Measurements from ENCODE around the gene CEP85L.

Gene CEP85L

DNA sequence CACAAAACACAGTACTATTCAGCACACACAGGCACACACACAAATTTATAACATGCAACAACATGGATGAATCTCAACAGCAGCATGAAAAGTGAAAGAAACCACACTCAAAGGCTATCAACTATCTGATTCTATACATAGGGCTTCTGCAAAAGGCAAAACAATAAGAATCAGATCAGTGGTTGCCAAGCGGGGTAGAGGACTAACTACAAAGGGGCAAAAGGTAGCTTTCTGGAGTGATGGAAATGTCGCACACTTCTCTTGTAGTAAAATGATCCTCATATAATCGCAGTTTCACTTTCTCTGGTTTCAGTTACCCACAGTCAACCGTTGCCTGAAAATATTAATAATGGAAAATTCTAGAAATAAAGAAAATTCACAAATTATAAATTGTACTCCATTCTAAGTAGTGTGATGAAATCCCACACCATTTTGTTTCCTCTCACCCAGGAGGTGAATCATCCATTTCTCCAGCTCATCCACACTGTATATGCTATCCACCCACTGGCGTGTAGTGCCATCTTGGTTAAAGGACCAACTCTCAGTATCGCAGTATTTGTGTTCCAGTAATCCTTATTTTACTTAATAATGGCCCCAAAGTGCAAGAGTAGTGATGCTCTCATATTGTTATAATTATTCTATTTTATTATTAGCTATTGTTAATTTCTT, 116.1 kb downstream of the CEP85L start:
- DNase-seq, result no peak

DNA sequence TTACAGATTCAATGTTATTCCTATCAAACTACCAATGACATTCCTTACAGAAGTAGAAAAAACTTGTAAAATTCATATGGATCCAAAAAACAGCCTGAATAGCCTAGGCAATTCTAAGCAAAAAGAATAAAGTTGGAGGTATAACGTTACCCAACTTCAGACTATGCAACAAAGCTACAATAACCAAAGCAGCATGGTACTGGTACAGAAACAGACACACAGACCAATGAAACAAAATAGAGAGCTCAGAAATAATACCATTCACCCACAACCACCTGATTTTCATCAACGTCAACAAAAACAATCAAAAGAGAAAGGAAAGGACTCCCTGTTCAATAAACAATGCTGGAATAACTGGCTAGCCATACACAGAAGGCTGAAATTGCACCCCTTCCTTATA, 120.4 kb downstream of the CEP85L start:
- DNase-seq, result no peak

DNA sequence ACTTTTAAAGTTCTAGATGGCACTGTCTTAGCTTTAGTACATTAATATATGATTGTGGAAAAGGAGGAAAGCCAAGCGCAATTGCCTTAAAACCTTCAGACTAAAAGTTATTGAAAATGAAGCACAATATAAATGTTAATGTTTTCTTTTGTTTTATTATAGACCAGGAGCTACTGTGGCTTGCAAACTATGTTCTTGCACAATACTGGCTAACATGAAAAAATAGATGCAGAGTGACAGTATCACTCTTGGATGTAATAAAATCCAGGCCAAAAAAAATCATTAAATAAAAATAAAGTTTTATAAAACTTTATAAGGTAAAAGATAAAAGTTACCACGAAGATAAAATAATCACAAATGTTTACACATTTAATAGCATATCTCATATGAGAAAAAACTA, 121.6 kb downstream of the CEP85L start:
- DNase-seq, result no peak

DNA sequence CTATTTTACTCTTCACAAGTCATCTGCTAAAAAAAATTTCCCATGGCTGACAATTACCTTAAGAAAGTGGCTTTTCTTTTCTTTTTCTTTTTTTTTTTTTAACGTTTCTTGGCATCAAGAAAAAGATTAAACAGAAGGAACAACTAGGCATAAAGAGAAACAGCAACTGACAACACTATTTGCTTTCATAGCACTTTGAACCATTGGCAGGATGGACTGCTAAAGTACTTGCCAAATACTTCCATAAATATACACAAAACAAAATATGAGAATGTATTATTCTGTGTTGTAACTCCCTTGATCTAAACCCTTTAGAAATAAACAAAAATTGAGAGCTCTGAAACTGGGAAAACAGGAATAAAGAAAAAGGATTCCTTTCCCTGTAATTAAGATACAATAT, 123.3 kb downstream of the CEP85L start:
- no peak for DNase-seq

DNA sequence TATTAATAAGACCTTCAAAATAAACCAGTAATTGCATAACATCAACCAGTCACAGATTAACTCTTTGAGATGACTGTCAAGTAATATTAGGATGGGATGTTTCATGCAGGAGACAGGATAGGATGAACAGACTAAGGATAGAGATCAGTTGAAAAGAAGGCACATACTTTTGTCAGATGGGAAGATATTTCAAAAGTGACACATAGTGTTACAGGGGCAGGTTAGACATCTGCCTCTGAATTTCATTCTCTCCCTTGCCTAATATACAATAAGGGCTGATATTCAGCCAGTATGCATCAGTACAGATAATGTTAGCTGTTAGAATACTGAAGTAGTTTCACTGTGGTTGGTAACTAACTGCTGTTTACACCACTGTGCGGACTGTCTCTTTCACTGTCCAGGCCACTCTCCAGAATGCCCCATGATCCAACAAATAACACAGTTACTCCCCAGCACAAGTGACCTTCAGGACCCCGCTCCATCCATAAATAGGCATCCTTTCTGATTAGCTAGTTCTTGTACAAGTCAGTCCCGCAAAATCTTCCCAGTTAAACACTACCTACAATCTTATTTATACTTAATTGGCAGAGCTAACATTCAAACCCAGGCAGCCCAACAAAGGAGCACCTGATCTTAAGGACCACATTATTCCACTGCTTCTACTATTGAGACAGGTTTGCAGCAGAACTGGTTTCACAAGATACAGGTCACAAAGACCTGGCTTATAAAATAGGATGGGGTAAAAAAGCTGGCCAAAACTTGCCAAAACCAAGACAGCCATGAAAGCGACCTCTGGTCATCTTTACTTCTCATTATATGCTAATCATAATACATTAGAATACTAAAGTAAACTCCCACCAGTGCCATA, 125.2 kb downstream of the CEP85L start:
- DNase-seq, result no peak

DNA sequence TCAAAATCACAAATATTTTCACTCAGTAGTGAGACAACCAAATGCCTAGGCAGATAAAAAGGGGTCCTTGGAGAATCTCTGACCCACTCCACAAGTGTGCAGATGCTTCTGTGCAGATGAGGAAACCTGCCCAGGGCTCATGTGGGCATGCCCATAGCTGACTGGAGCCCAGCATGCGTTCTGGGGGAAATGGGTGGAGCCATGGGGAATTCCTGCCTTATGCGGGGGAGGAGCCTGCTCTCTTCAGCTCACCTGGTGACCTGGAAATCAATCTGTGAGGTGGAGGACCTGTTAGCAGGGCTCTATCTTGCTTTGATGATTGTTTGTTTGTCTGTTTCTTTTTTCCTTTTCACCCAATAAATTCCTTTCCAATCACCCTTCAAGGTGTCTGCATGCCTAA, 126.7 kb downstream of the CEP85L start:
- no peak for DNase-seq

DNA sequence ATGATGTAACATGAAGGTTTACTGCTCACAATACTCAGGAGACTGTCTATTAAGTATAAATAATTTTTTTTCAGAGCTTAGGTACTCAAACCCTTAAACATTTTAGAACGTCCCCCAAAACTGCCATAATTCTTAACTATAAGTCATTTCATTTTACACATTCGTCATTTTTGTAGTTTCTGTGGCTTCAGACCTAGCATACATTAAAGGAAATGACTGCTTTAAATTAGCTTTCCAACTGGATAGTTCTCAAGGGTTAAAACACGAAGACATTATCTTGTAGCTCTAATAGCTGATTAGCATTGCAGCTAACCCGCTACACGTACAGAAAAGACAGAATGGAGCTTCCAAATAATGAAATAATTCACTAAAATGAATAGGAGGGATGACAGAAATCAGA, 128.2 kb downstream of the CEP85L start:
- no peak for DNase-seq

DNA sequence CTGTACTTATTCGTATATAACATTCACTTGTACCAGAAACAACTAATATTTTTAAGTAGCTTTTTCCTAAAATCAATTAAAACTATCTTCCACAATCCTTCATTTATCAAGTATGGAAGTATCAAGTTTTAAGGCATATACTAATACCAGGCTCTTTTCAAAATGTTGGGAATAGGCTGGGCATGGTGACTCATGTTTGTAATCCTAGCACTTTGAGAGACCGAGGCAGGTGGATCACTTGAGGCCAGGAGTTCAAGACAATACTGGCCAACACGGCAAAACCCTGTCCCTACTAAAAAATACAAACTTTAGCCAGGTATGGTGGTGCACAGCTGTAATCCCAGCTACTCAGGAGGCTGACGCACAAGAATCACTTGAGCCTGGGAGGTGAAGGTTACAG, 129.0 kb downstream of the CEP85L start:
- DNase-seq, result no peak

DNA sequence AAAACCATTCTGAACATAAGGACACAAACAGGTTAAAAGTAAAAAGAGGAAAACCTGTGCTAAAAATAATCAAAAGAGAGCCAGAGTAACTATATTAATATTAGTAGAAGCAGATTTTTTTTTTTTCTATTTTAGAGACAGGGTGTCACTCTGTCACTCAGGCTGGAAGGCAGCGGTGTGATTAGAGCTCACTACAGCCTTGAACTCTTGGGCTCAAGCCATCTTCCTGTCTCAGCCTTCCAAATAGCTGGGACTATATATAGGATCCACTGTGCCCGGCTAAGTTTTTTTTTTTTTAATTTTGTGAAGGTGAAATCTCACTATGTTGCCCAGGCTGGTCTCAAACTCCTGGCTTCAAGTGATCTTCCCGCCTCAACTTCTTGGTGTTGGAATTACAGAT, 136.7 kb downstream of the CEP85L start:
- no peak for DNase-seq

DNA sequence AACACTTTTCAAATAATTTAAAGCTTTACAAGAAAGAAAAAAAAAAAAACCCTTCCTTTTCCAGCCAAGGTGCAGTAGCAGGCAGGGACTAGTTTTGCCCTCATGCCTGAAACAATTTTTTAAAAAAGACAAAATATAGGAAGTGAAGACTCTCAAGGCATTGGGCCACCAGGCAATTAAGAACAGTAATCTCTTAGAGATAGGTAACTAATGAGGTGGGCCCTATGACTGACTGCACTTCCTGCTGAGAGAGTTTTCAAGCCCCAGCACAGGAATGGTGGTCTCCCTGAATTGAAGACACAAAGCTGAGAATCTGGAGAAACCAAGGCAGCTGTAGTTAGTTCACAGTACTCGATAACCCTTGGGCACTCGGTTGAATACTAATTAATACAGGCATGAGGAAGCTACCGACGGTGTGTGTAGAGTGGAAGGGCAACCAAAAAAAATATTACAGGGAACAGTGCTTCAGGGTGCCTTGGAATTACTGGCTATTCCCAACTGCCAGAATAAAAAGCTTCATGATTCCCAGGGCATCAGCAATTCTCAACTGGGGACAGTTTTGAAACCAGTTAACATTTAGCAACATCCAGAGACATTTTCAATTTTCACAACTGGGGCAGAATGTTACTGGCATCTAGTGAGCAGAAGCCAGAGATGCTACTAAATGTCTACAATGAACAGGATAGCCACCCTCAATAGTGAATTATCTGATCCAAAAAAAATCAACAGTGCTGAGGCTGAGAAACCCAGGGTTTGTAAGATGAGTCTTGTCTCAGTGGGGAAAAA, 139.3 kb downstream of the CEP85L start:
- no peak for DNase-seq

DNA sequence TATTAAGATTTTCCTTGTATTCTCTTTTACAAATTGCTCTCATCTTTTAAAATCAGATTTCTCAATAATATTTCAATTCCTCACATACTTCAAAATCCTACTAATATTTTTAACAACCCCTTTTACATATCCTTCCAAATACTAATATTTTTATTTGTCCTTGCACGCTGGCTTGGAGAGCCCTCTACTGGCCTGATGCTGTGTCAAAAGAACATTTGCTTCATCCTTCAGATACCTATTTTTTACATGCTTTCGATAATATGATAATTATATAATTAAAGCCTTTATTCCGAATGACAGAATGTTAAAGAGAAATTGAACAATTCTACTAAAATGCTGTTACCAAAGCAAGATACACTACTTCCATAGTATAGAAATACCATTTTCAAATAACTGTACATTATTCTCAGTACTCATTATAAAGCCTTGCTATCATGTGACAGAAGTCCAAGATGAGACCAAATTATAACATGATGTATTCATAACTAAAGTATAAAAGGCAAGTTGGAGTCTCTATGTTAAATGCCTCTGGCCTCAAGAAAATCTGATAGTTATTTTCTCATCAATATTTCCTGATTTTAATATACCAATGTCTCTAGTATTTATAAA, 142.3 kb downstream of the CEP85L start:
- peak; percentile 6 for DNase-seq

DNA sequence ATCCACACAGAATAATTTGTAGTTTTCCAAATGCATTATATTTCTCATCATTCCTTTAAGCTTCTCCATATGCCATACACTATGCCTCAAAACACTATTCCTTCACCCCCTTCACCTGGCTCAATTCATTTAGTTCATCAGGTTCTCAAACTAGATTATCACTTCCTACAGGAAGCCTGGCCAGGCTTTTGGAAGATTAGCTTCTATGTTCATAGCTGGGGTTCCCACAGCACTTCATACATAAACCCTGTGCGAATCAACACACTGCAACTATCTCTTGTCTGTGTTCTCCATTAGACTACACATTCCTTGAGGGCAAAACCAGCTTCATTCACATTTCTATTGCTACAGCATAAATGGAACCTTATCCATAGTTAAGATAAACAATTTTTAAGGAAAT, 143.8 kb downstream of the CEP85L start:
- DNase-seq, result no peak

DNA sequence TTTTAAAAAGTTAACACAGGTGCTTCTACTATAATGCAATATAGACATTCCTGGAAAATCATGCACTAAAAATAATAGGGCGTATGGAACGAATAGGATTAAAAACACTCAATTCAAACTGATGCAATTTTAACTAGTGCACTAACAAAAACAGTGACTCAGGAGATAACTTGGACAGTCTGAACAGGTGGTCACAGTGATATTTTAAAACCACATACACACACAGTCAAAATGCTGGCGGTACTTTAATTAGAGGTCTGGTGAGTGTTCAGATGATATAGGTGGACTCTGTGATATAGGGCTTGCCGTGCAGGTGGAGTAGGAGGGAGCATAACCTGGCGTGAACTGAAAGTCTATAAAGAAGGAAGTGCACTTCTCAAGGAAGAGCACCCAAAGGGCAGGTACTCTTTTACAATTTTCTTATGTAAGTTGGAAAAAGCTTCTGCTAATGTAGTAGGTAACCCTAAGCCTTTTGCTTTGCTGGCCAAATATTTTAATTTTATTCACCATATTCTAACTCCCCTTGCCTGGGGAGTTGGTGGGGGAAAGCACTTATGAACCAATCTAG, 145.2 kb downstream of the CEP85L start:
- DNase-seq, result no peak

DNA sequence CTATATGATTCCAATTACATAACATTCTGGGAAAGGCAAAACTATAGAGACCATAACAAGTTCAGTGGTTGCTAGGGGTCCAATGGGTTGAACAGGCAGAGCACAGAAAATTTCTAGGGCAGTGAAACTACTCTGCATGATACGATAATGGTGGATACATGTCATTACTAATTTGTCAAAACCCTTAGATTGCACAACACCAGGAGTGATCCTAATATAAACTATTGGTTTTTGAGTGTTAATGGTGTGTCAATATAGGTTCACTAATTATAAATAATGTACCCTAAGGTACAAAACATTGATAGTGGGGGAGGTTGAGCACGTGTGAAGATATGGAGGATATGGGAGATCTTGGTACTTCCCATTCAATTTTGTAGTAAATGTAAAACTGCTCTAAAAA, 145.7 kb downstream of the CEP85L start:
- DNase-seq, result no peak

DNA sequence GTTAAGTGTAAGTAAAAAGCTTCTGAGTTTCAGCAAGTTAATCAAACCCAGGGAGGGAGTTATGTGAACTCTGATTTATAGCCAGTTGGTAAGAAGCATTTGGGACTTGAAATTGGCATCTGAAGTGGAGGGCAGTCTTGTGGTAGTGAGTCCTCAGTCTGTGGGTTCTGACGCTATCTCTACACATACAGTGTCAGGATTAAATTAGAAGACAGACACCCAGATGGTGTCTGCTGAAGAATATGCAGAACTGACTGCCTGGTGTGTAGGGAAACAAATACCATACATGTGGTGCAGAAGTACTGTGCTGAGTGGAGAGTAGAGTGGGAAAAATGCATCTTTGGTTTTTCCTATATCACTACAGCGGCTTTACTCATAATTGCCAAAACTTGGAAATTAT, 146.8 kb downstream of the CEP85L start:
- no peak for DNase-seq

DNA sequence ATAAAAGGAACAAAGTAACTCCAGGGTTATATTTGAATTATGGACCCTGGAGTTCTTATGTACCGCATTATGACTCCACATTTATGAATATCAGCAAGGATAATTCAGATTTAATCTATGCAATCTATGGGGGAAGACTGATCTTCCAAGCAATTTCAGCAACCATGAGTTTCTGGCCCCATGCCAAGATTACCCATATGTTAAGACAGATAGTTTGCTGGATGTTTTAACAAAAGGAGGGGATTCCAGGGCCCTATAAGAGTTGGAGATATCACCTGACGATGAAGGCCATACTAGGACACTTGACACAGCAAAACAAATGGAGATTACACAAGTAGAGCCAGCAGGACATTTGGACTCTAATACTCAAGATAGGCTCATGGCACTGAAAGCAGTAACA, 149.2 kb downstream of the CEP85L start:
- no peak for DNase-seq

DNA sequence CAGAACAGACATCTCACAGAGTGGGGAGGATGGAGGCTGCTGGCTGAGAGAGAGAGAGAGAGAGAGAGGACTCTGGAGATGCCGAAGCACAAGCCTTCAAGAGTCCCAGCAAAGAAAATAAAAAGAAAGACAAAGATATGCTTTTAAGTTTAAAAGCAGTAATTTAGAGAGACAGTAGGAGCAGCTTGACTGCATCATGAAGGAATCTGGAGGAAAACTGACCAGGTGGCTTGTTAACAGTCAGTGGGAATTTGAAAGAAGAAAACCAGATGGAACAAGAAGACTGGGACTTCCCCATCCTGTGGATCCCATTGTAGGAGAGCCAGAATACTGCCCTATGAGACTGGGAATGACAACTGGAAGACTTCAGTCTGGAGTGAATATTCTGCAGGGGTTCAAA, 149.6 kb downstream of the CEP85L start:
- DNase-seq, result no peak

DNA sequence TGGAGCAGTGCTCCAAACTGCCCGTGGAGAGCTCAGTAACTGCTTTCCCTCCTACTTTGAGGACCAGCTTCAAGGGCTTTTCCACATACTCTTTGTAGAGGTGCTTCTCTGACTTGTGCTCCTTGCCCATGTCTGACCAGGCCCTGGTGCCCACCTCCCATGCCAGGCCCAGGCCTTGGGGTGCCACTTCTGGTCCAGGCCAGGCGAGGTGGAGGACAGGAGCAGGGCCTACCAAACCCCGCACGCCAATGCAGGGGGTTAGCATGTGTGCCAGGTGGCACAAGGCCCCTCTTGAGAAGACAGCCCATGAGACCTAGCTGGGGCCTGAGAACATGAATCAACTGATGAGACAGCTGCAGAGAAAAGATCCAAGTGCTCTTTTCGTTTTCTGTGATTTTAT, 150.3 kb downstream of the CEP85L start:
- no peak for DNase-seq

DNA sequence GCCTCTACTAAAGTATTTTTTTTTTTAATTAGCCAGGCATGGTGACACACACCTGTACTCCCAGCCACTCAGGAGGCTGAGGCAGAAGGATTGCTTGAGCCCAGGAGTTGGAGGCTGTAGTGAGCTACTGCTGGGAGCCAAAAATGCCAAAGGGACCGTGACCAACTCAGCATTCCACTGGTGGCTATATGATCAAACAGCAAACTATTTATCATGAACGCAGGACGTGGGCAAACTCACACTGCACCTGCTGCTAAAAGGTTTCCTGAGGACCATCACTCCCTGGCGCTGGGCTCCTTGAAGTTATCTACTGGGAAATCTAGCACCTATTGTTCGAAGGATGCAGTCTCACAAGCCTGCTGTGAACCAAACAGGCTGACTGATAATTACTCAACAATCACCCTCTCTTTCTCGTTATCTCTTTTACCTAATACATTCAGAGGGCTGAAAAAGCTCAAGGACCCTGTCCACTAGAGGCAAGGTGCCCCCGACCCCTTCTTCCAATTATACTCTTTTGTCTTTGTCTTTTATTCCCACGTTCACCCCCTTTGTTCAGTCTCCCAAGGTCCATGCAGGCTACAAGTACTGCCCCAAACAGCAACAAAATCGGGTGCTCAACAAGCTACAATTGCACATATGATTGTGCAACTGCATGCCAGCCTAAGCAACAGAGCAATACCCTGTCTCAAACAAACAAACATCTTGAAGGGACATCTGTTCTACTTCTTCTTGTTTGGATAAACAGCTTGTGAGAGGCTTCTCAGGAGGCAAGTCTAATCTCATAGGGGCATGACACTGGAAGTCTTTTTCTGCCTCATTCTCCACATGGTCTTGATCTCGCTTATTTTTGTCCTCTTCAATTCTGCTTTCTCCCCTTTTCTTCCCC, 151.0 kb downstream of the CEP85L start:
- DNase-seq, result no peak

DNA sequence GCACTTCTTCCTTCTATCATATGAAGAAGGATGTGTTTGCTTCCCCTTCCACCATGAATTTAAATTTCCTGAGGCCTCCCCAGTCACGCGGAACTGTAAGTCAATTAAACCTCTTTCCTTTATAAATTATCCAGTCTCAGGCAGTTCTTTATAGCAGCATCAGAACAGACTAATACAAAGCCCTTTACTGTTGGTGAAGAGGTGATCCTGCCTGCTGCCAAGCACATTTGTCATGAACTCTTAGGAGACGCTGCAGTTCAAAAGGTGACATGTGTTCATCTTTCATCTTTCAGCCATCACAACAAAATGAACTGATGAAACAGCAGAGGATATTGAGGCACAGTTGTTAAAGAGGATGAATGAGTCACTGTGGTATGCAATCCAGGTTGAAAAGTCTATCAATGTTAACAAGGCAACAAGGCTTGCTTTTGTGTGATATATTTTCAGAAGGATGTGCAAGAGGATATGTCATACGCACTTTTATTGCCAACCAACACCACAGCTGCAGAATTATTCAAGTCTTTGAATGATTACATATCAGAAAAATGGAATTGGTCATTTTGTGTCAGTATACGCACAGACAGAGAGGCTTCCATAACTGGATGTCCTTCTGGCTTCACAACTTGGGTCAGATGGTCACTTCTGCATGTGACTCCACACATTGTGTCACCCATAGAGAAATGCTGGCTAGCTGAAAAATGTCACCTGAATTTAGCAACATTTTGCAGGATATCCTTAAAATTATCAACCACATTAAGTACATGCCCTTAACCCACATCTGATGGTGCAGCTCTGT, 155.7 kb downstream of the CEP85L start:
- no peak for DNase-seq

DNA sequence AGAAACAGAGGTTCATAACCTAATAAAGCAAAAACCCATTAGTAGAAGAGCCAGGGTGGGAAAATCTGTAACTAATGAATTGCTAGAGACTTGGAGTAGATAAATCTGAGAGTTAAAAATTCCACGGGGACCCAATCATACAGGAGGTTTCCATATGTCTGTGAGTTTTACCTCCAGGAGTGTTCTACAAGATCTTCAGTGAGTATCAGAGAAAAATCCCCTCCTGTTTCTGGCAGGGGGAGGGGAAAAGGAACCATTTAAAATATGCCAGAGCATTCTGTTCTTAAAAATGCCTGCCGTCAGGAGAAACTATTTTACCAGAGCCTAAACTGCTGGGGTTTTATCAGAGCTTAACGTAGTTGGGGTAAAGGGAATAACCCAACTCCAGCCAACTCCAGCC, 157.3 kb downstream of the CEP85L start:
- DNase-seq, result no peak
